PC-9 (cell line): ENCODE results near the gene LSM3.

ENCODE experiments used
- CTCF ChIP-seq: fragments of 200-600 bp; sonication (generic); conservative IDR thresholded peaks from 2 replicates; pipeline ENCODE4 v1.6.1; 2017; ENCODE audit warnings: mixed run types, antibody characterized with exemption, mild to moderate bottlenecking, moderate library complexity
- EZH2 ChIP-seq: fragments of 200-600 bp; sonication (generic); IDR thresholded peaks from 2 replicates; pipeline ENCODE4 v1.8.0; 2017; ENCODE audit warnings: antibody characterized with exemption, low read depth

- TF ChIP-seq CTCF: no peak
- TF ChIP-seq EZH2: no peak
These were observed 48.4 kb upstream of the LSM3 start for GRCh38 chr3:14130230-14130629.
